H1 (cell line): ENCODE data around the gene POU2AF3. TPM values are rescaled to one million over a fixed set of nuclear protein-coding genes. Genes with fewer than 3 reads are reported as not detected.

ENCODE experiments used
- BACH1 ChIP-seq: IDR thresholded peaks from 2 replicates; pipeline ENCODE4 v1.6.1; 2012; ENCODE audit warnings: low read length, improper control_type of control experiment
- CHD1 ChIP-seq: IDR thresholded peaks from 2 replicates; pipeline ENCODE4 v1.6.1; 2012; ENCODE audit warnings: low read depth, low read length, improper control_type of control experiment
- CHD2 ChIP-seq: IDR thresholded peaks from 2 replicates; pipeline ENCODE4 v1.6.1; 2012; ENCODE audit warnings: low read length, improper control_type of control experiment
- EP300 ChIP-seq, 2 experiments: IDR thresholded peaks; 1 replicate in 1 of 2; 2 replicates in 1 of 2; pipeline ENCODE4 v1.6.1; 2011 to 2012; ENCODE audit warnings: low read depth in 2 of 2, low read length in 2 of 2, mild to moderate bottlenecking in 2 of 2, borderline replicate concordance in 1 of 2, inconsistent platforms in 1 of 2, moderate library complexity in 1 of 2
- GTF2F1 ChIP-seq: IDR thresholded peaks from 2 replicates; pipeline ENCODE4 v1.6.1; 2012; ENCODE audit warnings: low read depth, low read length, improper control_type of control experiment, borderline replicate concordance
- HDAC2 ChIP-seq, 2 experiments: fragments of 300-600 bp in 1 of 2; sonication (generic) in 1 of 2; IDR thresholded peaks; 2 replicates each; pipeline ENCODE4 v1.6.1; 2011 to 2012; ENCODE audit warnings: low read depth in 2 of 2, low read length in 2 of 2, mild to moderate bottlenecking in 2 of 2, moderate library complexity in 2 of 2, borderline replicate concordance in 1 of 2, inconsistent platforms in 1 of 2
- MAFK ChIP-seq: IDR thresholded peaks from 2 replicates; pipeline ENCODE4 v1.6.1; 2012; ENCODE audit warnings: low read depth, mild to moderate bottlenecking, improper control_type of control experiment, low read length
- RFX5 ChIP-seq: IDR thresholded peaks from 2 replicates; pipeline ENCODE4 v1.6.1; 2011; ENCODE audit warnings: low read depth, low read length, improper control_type of control experiment, borderline replicate concordance
- SP4 ChIP-seq: IDR thresholded peaks from 2 replicates; pipeline ENCODE4 v1.6.1; 2012; ENCODE audit warnings: low read length, inconsistent platforms
- SRF ChIP-seq: IDR thresholded peaks from 2 replicates; pipeline ENCODE4 v1.6.1; 2011; ENCODE audit warnings: mild to moderate bottlenecking, low read depth, low read length, moderate library complexity
- TCF12 ChIP-seq: IDR thresholded peaks from 2 replicates; pipeline ENCODE4 v1.6.1; 2011; ENCODE audit warnings: low read depth, mild to moderate bottlenecking, low read length
- YY1 ChIP-seq: IDR thresholded peaks from 2 replicates; pipeline ENCODE4 v1.6.1; 2011; ENCODE audit warnings: low read depth, mild to moderate bottlenecking, low read length
- polyA plus RNA-seq, 7 experiments: library from polyadenylated mRNA; depleted of rRNA in 3 of 7; stranded (reverse) in 5 of 7; unstranded in 2 of 7; fragments of >200 nt in 5 of 7; fragments of 200-250 nt in 2 of 7; gene quantifications; 1 replicate in 5 of 7; 2 replicates in 1 of 7; 4 replicates in 1 of 7; pipeline versions ENCODE4 v1.2.1 to v1.2.3, GENCODE V29; 2011 to 2013; ENCODE audit warnings: missing spikeins in 2 of 7, mixed read lengths in 2 of 7
- total RNA-seq: library from RNA; stranded (reverse); fragmentation: NEBNext Ultra II Directional; extraction: Animal tissue kit (Norgen Biotek cat#: 25700); gene quantifications from 2 replicates; pipeline ENCODE4 v1.2.1, GENCODE V29; 2021

Gene POU2AF3
- total and polyA plus RNA-seq, 2 of the 8 experiments (the other 6 are each of a cell fraction or from before 2014, with no cell fraction given): 1.2 to 5.7 TPM

GRCh38 chr11:111334532-111335502 lies 36.5 kb downstream of the POU2AF3 start (continued):
- TF ChIP-seq MAFK (no peak), EP300 (IDR thresholded peaks at IDR 0.05; ENCODE audit: borderline replicate concordance in 1 of 2, low read depth in 2 of 2, low read length in 2 of 2) (no peak), SP4 (no peak), TCF12 (no peak), GTF2F1 (no peak), YY1 (no peak), CHD1 (no peak), BACH1 (no peak), CHD2 (no peak), SRF (no peak), HDAC2 (IDR thresholded peaks at IDR 0.05; ENCODE audit: borderline replicate concordance in 1 of 2, low read depth in 2 of 2, low read length in 2 of 2) (no peak), RFX5 (no peak)
- TF ChIP-seq, all 59 proteins: peak for 0
